H54 (cell line): ENCODE data around the gene RSPO4.
"Not testable (repeated sequence)": the region's sequence is repeated elsewhere in the genome, so short reads cannot be mapped to it uniquely, and the experiment has no call there.

ENCODE experiments used
- DNase-seq: peaks from one replicate; pipeline ENCODE4 v3.0.0; 2011; ENCODE audit warnings: low spot score, mixed read lengths; ENCODE audit not compliant: insufficient read length
- FAIRE-seq: peaks from 3 replicates; lab custom pipeline; 2011; peaks lifted over from hg19 to GRCh38; lab: Jason Lieb, UNC
- POLR2A ChIP-seq: IDR thresholded peaks from 2 replicates; pipeline ENCODE4 v1.6.1; 2011; ENCODE audit warnings: low read depth, mild to moderate bottlenecking, low read length

RSPO4 gene

DNA sequence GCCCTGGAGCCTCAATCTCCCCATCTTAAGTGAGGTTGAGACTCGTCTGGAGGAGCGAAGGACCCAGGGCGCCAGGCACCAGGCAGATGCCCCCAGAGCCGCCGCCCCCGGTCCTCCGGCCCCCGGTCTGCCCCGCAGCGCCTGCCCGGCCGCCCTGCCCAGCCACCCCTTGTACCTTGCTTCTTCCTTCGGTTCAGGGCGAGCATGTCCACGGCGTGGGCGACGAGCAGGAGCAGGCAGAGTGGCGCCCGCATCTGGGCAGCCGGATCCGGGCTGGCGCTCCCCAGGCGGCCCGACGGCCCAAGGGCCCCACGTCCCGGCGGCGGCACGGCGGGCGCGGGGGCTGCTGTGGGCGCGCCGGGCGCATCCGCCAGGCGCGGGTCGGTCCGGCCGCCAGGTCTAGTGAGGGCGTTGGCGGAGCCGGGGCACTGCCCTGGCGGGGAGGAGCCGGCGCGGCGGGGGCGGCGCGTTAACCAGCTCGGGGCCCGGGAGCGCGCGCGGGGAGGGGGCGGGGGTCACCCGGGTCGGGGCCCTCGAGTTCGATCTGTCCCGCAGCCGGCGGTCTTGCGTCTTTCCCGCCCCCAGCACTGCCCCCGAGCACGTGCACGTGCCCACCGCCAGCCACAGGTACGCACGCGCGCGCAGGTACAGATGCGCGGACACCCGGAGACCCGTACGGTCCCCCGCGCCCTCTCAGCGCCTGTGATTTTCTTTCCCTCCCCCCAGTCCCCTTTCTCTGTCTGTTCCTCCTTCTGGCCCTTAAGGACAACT is at the start of gene RSPO4:
TSS of gene RSPO4 (minus strand) at position 401 of the 771 bp plus-strand sequence. CDS start at position 254, 147 bp downstream.
- no peak for FAIRE-seq
- no peak for DNase-seq
- no peak for TF ChIP-seq POLR2A

- no peak for DNase-seq
- FAIRE-seq, result no peak
- no peak for TF ChIP-seq POLR2A
Measured at GRCh38 chr20:1050440-1050839, 48.3 kb upstream of the RSPO4 start.

DNA sequence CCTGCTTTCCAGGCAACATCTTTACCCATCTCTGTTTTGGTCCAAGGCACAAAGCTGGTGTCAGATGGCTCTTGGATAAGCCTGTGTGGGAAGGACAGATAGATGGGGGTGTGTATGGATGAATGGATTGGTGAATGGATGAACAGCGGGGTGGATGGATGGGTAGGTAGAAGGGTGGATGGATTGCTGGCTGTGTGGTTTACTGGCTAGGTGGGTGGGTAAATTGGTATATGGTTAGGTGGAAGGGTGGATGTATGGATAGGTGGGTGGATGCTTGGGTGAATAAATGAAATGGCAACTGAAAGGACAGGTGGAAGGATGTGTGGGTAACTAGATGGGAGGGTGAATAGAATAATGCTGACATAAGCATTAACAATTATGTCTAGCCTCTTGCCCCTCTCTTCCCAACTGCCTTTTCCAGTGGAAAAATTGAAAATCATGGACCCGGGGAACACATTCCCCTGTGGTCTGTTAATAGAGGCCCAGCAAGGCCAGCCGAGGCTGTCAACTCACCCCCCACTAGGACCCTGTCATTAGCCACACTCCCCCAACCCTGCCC is 43.8 kb upstream of the RSPO4 start:
- no peak for TF ChIP-seq POLR2A
- FAIRE-seq, result no peak
- no peak for DNase-seq

GRCh38 chr20:1041845-1042390 is 39.8 kb upstream of the RSPO4 start:
- TF ChIP-seq POLR2A, result no peak
- no peak for DNase-seq
- no peak for FAIRE-seq

DNA sequence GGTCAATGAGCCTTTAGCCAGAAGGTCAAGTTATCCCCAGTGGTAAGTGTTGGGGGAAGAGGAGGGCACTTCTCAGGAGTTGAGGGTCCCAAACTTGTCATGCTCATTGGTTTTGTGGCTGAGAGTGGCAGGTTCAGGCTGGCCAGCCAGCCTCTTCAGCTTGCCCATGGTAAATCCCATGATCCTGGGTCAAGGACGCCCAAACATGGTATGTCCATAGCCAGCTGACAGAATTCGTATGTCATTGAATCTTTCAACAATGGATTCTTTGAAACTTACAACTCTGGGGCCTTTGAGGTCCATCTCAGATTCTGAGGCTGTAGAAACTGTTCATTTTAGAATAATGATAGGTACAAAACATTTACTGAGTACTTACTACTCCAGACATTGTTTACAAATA is 36.1 kb upstream of the RSPO4 start:
- no peak for FAIRE-seq
- no peak for TF ChIP-seq POLR2A

GRCh38 chr20:1037039-1037438 is 34.9 kb upstream of the RSPO4 start:
- FAIRE-seq (no peak), DNase-seq (no peak)
- no peak for TF ChIP-seq POLR2A

More for the DNA sequence above, 36.1 kb upstream of the RSPO4 start:
- DNase-seq, result no peak

DNA sequence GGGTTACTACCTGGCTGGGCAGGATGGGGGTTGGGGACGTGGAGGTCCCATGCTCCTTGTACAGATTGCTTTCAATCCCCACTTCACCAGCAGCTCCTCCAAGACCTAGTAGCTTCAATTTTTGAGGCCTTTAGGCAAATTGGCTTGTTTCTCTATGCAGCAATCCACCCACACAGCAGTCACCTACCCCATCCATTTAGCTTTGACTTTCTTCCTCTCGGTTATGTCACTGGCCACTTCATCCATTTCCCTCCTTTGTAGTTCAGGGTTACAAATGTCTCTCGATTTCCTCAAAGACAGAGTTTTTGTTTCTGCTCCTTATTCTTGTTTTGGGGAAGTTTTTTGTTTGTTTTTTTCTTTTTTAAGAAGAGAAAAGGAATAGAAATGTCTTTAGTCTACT is 33.4 kb upstream of the RSPO4 start:
- DNase-seq (no peak), FAIRE-seq (no peak)
- no peak for TF ChIP-seq POLR2A

DNA sequence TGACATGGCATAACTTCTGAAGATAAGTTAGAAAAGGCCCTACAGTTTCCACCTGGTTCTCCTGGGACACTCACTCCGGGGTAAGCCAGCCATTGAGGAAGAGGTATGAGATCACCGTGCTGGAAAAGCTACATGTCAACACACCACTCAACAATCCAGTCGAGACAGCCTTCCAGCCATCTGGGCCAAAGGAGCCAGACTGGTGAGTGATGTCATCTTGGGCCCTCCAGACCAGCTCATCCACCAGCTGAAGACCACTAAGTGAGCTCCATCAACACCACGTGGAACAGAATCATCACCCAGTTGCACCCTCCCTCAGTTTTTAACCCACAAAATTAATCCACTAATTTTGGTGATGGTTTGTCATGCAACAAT is 32.3 kb upstream of the RSPO4 start:
- no peak for TF ChIP-seq POLR2A
- DNase-seq (no peak), FAIRE-seq (no peak)

- FAIRE-seq, result no peak
- DNase-seq, result no peak
- TF ChIP-seq POLR2A, result no peak
Measured at GRCh38 chr20:1033751-1034414, 31.8 kb upstream of the RSPO4 start.

DNA sequence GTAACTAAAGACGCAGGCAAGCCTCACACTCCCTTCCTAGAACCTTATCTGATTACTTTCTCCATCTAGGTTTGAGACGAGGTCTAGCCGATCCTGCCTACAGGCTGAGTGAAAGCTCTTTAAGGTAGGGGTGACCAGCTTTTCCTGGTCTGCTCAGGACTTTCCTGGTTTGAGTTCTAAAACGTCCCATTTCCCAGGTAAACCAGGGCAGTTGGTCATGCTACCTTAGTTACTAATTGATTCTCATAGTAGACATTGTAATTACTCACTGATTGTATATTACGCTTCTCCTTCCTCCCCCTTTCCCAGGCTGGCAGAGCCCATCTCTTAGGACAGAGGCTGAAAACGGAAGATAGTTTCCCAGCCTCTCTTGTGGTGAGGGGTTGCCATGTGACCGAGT is 27.9 kb upstream of the RSPO4 start:
- TF ChIP-seq POLR2A, result no peak
- FAIRE-seq (no peak), DNase-seq (no peak)

- DNase-seq, FAIRE-seq: not testable (repeated sequence)
Measured at GRCh38 chr20:1026214-1026613, 24.1 kb upstream of the RSPO4 start.

GRCh38 chr20:1022871-1023270 is 20.8 kb upstream of the RSPO4 start:
- FAIRE-seq, result no peak
- no peak for DNase-seq
- no peak for TF ChIP-seq POLR2A

- DNase-seq (no peak), FAIRE-seq (no peak)
- TF ChIP-seq POLR2A, result no peak
Measured at GRCh38 chr20:1020614-1021013, 18.5 kb upstream of the RSPO4 start.

DNA sequence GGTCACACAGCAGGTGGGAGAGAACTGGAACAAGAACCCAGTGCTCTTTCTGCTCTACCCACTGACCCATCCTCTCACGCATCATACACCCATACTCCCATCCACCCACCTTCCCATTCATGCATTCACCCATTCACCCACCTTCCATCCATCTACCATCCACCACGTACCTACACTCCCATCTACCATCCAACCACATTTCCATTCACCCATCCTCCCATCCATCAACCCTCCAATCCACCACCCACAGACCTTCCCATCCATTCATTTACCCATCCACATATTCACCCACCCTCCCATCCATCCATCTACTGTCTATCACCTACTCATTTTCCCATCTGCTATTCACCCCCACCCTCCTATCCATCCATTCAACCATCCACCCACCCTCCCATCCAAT is 17.2 kb upstream of the RSPO4 start:
- no peak for FAIRE-seq
- DNase-seq, result no peak
- no peak for TF ChIP-seq POLR2A
